ENCODE measurements around the gene SDR42E2. TPM values are rescaled to one million over a fixed set of nuclear protein-coding genes. Genes with fewer than 3 reads are reported as not detected.

Gene SDR42E2
- total RNA-seq, 1 experiment from 2014 or later, result not detected

DNA sequence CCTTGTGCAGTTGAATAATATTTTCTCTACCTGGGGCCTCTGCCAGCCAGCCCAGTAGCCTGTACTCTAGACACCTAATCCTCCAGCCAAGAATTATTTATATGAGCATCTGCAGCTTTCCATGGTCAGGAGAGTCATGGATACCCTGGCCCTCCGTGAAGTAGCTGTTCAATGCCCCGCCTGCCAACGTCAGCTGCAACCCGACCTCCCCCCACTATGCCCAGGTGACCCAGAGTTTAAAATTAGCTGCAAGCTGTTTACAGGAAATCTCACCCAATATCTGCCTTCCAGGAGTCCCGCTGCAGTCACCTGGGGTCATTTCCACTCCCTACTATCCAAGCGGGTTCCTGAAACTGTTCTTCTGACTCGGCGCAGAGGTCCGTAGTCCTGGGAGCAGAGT lies 12.3 kb downstream of the SDR42E2 start:
- intact Hi-C loops (cut with micrococcal nuclease), result no loop called here
- H3K4me1 ChIP-seq (ENCODE audit: insufficient read depth, low read length), result no peaks in the 10 kb centered on the region
- no peaks in the 10 kb centered on the region for H3K9me2 ChIP-seq (replicated peaks; ENCODE audit: low read length)
- no peaks in the 10 kb centered on the region for H3K9me3 ChIP-seq (ENCODE audit: low read length)
- no peaks in the 10 kb centered on the region for H4K20me1 ChIP-seq (ENCODE audit: low read length)
- H3K4me2 ChIP-seq (ENCODE audit: low read length), result no peak overlapping the region
- no peaks in the 10 kb centered on the region for H3K27me3 ChIP-seq (ENCODE audit: low read length)
- DNase-seq (no peak), ATAC-seq (no peak)
- POLR2A ChIA-PET (ENCODE audit: unreplicated experiment), result no interaction called here
- H3K9ac ChIP-seq (ENCODE audit: low read length), result no peak overlapping the region
- BruUV-seq (replicated peaks), result no TSS peak
- H3K36me3 ChIP-seq (ENCODE audit: low read depth, low read length), result no peaks in the 10 kb centered on the region
- H3K4me3 ChIP-seq (ENCODE audit: low read length), result no peak overlapping the region
- CTCF ChIA-PET, result no interaction called here
- H3K27ac ChIP-seq (ENCODE audit: low read length), result no peak overlapping the region
- H2AFZ ChIP-seq (ENCODE audit: low read length), result no peak overlapping the region
- H3K79me2 ChIP-seq (ENCODE audit: low read length), result no peaks in the 10 kb centered on the region
- H3F3A ChIP-seq (ENCODE audit: low read length, unreplicated experiment), result no peaks in the 10 kb centered on the region
- TF ChIP-seq EZH2 (IDR thresholded peaks at IDR 0.05; ENCODE audit: low read length, unreplicated experiment) (no peak), EZH2phosphoT487 (IDR thresholded peaks at IDR 0.05; ENCODE audit: borderline replicate concordance, low read length) (no peak)
- TF ChIP-seq, protein P1, sequence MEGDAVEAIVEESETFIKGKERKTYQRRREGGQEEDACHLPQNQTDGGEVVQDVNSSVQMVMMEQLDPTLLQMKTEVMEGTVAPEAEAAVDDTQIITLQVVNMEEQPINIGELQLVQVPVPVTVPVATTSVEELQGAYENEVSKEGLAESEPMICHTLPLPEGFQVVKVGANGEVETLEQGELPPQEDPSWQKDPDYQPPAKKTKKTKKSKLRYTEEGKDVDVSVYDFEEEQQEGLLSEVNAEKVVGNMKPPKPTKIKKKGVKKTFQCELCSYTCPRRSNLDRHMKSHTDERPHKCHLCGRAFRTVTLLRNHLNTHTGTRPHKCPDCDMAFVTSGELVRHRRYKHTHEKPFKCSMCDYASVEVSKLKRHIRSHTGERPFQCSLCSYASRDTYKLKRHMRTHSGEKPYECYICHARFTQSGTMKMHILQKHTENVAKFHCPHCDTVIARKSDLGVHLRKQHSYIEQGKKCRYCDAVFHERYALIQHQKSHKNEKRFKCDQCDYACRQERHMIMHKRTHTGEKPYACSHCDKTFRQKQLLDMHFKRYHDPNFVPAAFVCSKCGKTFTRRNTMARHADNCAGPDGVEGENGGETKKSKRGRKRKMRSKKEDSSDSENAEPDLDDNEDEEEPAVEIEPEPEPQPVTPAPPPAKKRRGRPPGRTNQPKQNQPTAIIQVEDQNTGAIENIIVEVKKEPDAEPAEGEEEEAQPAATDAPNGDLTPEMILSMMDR (conservative IDR thresholded peaks at IDR 0.05; ENCODE audit: low read depth, low read length), result no peak

DNA sequence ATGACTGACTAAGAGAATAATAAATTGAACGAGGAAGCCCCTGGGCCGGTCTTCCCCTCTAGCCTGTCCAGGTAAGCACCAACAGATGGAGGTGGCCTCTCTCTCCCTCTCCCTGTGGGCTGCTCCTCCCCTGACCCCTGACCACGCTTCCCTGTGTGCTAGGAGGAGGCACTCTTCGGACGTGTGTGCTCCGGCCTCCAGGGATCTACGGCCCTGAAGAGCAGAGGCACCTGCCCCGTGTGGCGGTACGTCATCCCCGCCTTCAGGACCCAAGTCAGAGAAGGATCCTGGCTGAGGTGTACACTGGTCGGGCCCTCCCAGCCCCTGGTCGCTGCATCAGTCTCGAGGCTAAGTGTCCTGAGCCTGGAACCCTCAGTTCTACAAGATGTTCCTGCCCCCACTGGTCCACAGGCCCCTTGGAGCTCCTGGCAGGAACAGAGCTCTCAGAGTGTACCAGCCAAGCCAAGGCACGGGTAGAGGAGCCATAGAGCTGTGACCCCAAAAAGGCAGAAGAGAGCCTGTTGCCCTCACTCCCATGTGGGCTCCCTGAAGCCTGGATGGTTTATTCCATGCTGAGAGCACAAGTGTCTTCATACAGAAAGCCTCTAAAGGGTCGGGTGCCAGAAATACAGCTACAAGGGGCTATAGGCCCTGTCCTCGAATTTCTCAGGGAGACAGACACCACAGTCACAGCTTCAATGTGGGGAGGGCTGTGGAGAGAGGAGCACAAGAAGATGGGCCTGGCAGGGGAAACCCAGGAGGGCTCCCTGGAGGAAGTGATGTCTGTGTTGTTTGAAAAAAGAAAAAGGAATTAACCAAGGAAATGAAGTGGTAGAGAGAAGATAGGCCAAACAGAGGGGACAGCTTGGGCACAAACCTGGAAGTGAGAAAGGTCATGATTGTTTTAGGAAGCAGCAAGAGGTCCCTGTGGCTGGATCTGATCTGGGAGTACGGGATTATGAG lies 15.9 kb downstream of the SDR42E2 start:
- no peak overlapping the region for H3K9ac ChIP-seq (ENCODE audit: low read length)
- ChIA-PET POLR2A (ENCODE audit: unreplicated experiment) (no interaction called here), CTCF (no interaction called here)
- H3K27me3 ChIP-seq (ENCODE audit: low read length), result no peaks in the 10 kb centered on the region
- H3K9me2 ChIP-seq (replicated peaks; ENCODE audit: low read length), result no peaks in the 10 kb centered on the region
- intact Hi-C loops (cut with micrococcal nuclease), result no loop called here
- DNase-seq, result no peak
- no peaks in the 10 kb centered on the region for H3K4me1 ChIP-seq (ENCODE audit: insufficient read depth, low read length)
- H3F3A ChIP-seq (ENCODE audit: low read length, unreplicated experiment), result no peaks in the 10 kb centered on the region
- TF ChIP-seq, protein P1 (conservative IDR thresholded peaks at IDR 0.05; ENCODE audit: low read depth, low read length), result no peak
- TF ChIP-seq EZH2 (IDR thresholded peaks at IDR 0.05; ENCODE audit: low read length, unreplicated experiment) (no peak), EZH2phosphoT487 (IDR thresholded peaks at IDR 0.05; ENCODE audit: borderline replicate concordance, low read length) (no peak)
- H4K20me1 ChIP-seq (ENCODE audit: low read length), result no peaks in the 10 kb centered on the region
- no TSS peak for BruUV-seq (replicated peaks)
- no peaks in the 10 kb centered on the region for H3K79me2 ChIP-seq (ENCODE audit: low read length)
- no peaks in the 10 kb centered on the region for H3K9me3 ChIP-seq (ENCODE audit: low read length)
- H3K4me2 ChIP-seq (ENCODE audit: low read length), result no peak overlapping the region
- no peaks in the 10 kb centered on the region for H3K36me3 ChIP-seq (ENCODE audit: low read depth, low read length)
- no peak overlapping the region for H2AFZ ChIP-seq (ENCODE audit: low read length)
- H3K4me3 ChIP-seq (ENCODE audit: low read length), result no peak overlapping the region
- no peak for ATAC-seq
- no peak overlapping the region for H3K27ac ChIP-seq (ENCODE audit: low read length)

DNA sequence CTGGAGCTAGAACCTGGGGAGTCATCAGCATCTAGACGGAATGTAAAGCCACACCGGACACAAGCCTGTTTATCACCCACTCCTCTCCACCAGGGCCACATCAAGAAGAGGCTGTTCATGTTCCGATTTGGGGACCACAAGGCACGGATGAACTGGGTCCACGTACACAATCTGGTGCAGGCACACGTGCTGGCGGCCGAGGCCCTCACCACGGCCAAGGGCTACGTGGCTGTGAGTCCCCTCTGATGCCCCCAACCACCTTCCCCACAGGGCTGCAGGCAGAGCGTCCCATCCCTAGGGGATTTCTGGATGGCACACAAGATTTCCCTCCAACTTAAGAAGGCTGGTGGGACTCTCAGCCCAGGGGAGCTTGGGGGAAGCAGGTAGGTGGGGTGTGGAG lies 19.1 kb downstream of the SDR42E2 start:
- ATAC-seq, result no peak
- H3K4me1 ChIP-seq (ENCODE audit: insufficient read depth, low read length), result no peaks in the 10 kb centered on the region
- ChIA-PET POLR2A (ENCODE audit: unreplicated experiment) (no interaction called here), CTCF (interaction anchor here (0.6 kb wide), 1 partner anchor 15 kb away, joined by 6 read pairs; no protein-coding TSS in a partner anchor)
- no peak for TF ChIP-seq EZH2phosphoT487 (IDR thresholded peaks at IDR 0.05; ENCODE audit: borderline replicate concordance, low read length)
- TF ChIP-seq, protein P1 (conservative IDR thresholded peaks at IDR 0.05; ENCODE audit: low read depth, low read length), result no peak
- TF ChIP-seq EZH2 (IDR thresholded peaks at IDR 0.05; ENCODE audit: low read length, unreplicated experiment), result no peak
- no peaks in the 10 kb centered on the region for H4K20me1 ChIP-seq (ENCODE audit: low read length)
- intact Hi-C loops (cut with micrococcal nuclease), result no loop called here
- H3K79me2 ChIP-seq (ENCODE audit: low read length), result no peaks in the 10 kb centered on the region
- no TSS peak for BruUV-seq (replicated peaks)
- no peak overlapping the region for H3K9ac ChIP-seq (ENCODE audit: low read length)
- no peaks in the 10 kb centered on the region for H3K36me3 ChIP-seq (ENCODE audit: low read depth, low read length)
- H3K27ac ChIP-seq (ENCODE audit: low read length), result no peak overlapping the region
- H3K9me3 ChIP-seq (ENCODE audit: low read length), result no peaks in the 10 kb centered on the region
- H3K4me2 ChIP-seq (ENCODE audit: low read length), result no peak overlapping the region
- no peaks in the 10 kb centered on the region for H3K9me2 ChIP-seq (replicated peaks; ENCODE audit: low read length)
- no peak overlapping the region for H3K4me3 ChIP-seq (ENCODE audit: low read length)
- DNase-seq, result no peak
- no peaks in the 10 kb centered on the region for H3K27me3 ChIP-seq (ENCODE audit: low read length)
- H2AFZ ChIP-seq (ENCODE audit: low read length), result no peak overlapping the region
- H3F3A ChIP-seq (ENCODE audit: low read length, unreplicated experiment), result no peaks in the 10 kb centered on the region
